ENCODE results near the gene RBP4.
A peak's percentile ranks its signal among the peaks of the same experiment; 100 is the strongest.
"Not testable (repeated sequence)": the region's sequence is repeated elsewhere in the genome, so short reads cannot be mapped to it uniquely, and the experiment has no call there.

RBP4 gene

DNA sequence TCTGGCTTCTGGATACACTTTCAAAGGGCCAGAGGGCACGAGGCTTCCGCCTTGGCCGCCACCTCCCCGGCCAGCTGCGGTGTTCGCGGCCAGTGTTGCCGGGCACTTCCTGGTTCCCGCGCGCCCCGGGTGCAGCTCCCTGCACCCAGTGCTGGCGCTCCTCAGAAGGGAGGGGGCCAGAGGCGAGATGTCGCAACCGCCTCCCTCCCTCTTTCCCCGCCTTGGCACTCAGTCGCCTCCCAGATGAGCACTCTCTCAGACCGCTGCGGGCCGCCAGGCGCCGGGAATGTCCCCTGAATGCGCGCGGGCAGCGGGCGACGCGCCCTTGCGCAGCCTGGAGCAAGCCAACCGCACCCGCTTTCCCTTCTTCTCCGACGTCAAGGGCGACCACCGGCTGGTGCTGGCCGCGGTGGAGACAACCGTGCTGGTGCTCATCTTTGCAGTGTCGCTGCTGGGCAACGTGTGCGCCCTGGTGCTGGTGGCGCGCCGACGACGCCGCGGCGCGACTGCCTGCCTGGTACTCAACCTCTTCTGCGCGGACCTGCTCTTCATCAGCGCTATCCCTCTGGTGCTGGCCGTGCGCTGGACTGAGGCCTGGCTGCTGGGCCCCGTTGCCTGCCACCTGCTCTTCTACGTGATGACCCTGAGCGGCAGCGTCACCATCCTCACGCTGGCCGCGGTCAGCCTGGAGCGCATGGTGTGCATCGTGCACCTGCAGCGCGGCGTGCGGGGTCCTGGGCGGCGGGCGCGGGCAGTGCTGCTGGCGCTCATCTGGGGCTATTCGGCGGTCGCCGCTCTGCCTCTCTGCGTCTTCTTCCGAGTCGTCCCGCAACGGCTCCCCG, 34.4 kb downstream of the RBP4 start, which contains the start of gene FFAR4:
Gene FFAR4 (plus strand): TSS at position 231 of the 842 bp plus-strand sequence. CDS start 56 bp downstream, at position 287.
- DNase-seq (ENCODE audit: low read depth in 3 of 3): no peak

DNA sequence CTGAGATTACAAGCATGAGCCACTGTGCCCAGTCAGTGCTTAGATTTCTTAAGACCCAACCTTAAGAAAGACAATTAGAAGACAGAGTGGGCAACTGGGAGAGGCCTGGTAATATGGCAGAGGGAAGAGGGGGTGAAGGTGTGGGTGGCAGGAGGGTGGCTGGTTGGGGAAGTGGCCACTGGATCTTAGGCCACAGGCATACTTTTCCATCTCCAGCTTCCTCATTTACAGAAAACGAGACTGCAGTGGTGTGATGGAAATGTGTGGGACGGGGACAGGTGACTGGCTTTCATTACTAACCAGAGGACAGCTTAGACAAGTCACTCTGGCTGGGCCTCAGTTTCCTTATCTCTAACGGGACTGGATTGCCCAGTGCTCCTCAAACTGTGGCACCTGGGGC, 35.6 kb downstream of the RBP4 start:
- DNase-seq (ENCODE audit: low read depth in 3 of 3): no peak

DNA sequence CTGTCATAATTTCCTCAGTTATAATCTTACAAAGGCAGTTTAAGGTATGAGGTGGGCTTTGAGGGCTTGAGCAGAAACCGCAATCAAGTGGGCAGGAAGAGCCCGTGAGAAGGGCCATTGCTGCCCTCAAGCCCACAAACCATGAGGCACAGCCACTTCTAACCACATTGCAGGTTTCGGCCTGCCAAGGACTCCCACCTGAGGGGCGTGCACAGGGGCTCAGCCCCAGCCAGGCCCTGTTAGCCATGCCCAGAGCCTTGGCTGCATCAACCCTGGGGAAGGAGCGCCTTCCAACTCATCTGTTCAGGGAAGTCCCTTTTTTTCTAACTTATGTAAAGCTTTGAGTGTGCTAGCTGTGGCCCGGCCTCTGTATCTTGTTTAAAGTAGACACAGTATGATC, 40.5 kb downstream of the RBP4 start:
- no peak for DNase-seq (ENCODE audit: low read depth in 3 of 3)

DNA sequence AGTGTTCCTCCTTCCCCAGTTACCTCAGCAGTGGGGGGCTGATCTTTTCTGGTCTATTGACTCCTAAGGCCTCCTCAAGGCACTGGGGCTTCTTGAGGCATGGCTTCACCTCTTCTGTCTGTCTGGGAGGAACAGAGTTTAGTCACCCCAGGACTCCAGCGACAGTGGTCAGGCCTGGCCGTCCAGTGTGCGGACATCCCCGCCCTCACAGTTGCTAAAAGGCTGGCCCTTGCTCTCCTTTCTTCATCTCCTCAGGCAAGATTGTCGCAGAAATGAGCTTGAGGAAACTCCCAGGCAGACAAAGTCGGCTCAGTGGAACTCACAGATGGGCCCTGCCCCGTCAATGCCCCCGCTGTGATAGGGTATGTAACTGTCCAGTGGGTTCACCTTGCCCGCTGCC, 41.5 kb downstream of the RBP4 start:
- DNase-seq (ENCODE audit: low read depth in 3 of 3): no peak

DNA sequence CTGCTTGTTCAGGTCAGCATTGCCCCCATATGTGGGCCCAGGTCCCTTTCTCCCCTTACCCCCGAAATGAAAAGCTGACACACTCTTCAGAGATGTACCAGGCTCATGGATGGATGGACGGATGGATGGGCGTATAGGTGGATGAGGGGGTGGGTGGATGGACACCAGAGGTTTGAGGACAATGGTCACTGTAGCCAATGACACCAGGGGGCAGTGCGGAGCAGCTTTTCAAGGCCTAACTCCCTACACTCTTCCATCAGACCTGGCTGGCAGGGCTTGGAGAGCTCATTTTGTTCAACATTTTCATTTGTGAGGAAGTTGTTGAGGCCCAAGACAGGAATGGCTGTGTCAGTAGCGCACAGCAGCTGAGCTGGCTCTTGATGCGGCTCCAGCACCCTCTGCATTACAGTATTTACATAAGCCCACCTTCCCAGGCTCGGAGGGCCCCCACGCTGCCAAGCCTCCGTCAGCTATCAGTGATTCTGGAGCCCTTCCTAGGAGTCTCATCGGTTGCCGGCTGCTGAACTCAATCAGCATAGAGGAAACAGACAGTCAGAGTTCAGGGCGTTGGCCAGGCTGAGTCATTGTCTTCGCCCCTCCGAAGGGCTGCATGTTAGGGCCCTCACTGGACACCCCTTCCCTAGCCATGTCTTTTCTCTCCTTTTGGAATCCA, 46.1 kb downstream of the RBP4 start:
- peak; percentile 18 to 45 (median 29) for DNase-seq (ENCODE audit: low read depth in 3 of 3)

DNA sequence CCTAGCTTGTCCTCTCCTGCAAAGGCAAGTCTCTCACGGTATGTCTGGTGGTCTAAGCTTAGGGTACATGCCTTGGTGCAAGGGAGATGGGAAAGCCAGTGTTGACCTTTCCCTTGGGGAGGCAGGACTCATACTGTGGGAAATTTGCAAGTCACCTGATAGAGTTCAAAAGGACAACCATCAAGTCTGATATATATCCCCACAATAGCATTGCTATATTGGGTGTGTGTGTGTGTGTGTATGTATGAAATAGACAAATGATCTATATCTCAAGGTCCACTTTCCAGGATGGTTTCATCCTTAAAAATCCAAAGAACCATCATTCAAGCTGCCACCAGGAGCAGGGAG, 46.7 kb downstream of the RBP4 start:
- DNase-seq (ENCODE audit: low read depth in 3 of 3): no peak

DNA sequence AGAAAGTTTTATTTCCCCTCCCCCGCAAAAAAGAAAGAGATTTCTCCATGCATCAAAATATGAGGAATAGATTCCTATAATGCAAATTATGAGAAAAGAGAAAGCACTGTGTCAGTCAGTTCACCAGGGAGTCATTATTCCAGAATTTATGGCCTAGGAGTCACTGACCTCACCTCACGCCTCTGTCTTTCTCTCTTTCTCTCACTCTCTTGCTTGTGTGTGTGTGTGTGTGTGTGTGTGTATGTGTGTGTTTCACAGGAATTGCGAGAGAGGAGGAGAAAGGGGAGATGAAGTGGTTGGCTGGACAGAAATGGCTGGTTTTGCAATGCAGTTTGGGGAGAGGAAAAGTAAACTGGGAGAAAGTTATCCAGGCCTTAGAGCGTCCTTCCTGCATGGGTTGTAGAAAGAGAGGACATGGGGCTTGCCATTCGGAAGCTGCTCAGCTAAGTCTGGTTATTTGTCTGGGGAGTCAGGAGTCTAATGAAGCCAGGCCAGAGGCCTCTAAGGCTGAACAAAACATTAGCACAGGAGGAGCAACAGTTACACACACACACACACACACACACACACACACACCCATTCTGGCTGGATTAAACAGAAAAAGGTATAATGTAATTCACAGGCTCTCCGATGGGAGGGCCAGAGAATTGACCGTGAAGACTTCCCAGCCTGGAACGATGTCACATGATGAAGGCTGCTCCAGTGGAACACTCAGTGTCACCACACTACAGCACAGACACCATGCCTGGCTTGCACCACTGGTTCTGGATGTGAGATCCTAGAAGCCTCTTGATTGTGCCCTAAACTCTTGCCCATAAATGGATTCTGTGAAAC, 47.3 kb downstream of the RBP4 start:
- no peak for DNase-seq (ENCODE audit: low read depth in 3 of 3)

DNA sequence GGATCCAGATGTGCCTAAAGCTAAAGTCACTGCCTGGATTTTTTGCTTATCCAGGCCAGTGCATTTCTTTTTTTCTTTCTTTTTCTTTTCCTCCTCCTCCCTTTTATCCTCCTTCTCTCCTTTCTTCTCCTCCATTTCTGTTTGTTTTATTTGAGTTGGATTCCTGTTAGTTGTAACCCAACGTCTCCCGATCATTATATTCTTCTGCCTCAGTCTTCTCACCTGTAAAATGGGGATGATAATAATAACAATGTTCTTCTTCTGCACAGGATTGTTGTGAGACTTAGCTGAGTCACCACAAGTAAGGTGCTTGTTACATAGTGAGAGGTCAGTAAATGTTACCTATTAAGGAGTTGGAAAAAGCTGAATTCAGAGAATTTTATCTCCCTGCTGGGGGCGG, 48.3 kb downstream of the RBP4 start:
- no peak for DNase-seq (ENCODE audit: low read depth in 3 of 3)

DNA sequence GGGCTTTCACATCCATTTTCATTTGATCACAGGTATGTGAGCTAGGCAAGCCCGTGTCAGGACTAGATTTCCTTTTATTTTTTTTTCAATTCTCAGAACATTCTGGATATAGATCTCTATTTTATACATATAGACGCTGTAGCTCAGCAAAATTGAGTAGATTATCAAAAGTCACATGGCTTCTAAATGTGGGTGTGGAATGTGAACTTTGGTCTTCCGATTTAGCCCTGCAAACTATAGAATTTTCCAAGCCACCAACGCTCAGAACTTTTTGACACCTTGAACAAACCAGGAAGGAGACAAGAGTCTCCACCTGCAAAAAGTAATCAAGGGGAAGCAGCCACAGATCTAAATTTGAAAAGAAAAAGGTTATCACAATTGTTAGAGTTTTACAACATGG, 50.4 kb downstream of the RBP4 start:
- no peak for DNase-seq (ENCODE audit: low read depth in 3 of 3)

DNA sequence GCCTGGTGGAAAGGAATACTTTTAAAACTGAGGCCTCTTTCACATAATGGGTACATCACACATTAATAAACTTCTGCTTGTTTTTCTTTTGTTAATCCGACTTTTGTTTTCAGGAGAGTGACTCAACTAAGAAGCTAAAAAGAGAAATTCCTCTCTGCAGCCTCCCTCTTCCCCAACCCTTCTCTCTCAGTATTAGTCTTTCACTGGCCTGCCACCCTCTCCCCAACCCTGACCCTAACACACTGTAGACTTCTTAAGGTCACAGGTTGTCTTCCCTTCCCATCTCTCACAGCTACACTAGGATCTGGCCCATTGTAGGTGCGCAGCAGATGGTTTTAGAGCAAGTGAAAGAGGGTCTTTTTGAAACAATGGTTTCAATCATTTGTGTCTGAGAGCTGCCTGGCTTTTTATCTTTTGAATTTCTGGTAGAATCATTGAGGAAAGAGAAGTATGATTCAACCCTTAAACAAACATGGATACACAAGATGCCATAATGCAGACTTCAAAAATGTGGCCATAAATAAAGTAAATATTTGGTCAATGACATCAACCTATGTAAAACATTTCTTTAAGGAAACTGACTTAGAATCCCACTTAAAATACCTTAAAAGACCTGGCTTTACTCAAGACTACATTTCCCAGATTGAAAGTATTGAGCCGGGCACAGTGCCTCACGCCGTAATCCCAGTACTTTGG, 52.5 kb downstream of the RBP4 start:
- DNase-seq (ENCODE audit: low read depth in 3 of 3): no peak

DNA sequence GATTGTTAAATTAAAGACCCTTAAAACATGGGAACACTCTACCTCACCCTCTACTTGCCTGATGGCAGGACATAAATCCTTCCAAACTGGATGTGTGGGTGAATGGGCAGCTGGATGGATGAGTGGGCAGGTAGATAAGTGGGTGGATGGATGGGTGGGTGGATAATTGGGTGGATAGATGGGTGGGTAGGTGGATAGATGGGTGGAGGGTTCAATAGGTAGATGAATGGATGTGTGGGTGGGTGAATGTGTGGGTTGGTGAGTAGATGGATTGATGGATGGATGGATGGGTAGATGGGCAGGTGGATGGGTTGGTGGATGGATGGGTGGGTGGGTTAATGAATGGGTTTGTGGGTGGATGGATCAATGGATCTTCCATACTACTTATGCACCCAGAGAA, 53.5 kb downstream of the RBP4 start:
- DNase-seq (ENCODE audit: low read depth in 3 of 3): no peak

DNA sequence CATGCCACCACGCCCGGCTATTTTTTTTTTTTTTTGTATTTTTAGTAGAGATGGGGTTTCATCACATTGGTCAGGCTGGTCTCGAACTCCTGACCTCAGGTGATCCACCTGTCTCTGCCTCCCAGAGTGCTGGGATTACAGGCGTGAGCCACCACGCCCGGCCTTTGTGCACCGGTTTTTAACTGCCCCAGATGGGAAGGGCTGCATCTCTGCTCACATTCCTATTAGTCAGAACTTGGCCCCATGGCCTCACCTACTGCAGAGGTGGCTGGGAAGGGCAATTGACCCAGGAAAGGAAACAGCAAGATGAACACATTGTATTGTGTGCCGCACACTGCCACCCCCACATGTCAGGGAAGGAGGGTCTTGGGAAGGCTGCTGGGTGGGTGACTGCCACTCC, 54.0 kb downstream of the RBP4 start:
- not testable (repeated sequence) for DNase-seq (ENCODE audit: low read depth in 3 of 3)

DNA sequence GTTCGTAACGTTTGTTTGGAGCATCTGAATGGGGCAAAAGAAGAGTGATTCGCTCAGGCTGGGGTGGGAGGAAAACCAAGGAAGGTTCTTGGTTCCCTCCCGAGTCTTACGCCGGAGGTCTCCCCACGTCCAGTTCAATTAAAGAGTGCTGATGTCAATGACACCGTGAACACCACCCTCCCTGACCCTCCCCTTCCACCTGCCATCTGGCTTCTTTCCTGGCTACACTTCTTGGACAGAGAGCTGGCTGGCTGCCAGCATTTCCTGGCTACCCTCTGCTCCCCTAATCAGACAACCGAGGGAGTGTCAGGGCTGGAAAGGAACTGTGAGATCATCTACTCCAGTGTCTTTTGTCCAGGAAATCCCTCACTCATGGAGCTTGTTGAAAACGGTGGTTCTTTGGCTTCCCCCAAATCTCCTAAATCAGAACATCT, 58.7 kb downstream of the RBP4 start:
- no peak for DNase-seq (ENCODE audit: low read depth in 3 of 3)
